Measurements from ENCODE around the gene LMOD2. TPM values are rescaled to one million over a fixed set of nuclear protein-coding genes. Genes with fewer than 3 reads are reported as not detected.
"Not testable (repeated sequence)": the region's sequence is repeated elsewhere in the genome, so short reads cannot be mapped to it uniquely, and the experiment has no call there.

Gene LMOD2
- total RNA-seq, 4 donors from 2014 or later = not detected

DNA sequence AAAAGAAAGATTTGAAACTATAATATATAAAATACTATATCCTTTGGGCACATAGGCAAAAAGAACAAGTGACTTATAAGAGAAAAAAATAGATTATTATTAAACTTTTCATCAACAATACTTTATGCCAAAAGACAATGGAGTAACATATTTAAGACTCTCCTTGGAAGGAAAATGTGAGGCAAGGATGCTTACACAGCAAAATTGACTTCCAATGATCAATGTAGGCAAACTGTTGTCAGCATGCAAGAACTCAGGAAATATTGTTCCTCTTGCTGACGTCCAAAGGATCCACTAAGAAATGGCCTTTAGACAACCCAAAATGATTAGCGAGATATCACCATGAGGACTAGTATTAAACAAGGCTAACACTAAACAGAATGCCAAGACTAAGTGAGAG is 22.9 kb upstream of the LMOD2 start:
- no peak overlapping the region for H3K27ac ChIP-seq
- H3K4me1 ChIP-seq = no peaks in the 10 kb centered on the region
- no peak for DNase-seq (ENCODE audit: low spot score in 2 of 2)
- no peak overlapping the region for H3K4me3 ChIP-seq
- H3K27me3 ChIP-seq = no peaks in the 10 kb centered on the region
- WGBS = 92% methylated on average over 2 of the region's 2 CpGs
- H3K9me3 ChIP-seq = no peaks in the 10 kb centered on the region
- TF ChIP-seq EP300 (IDR thresholded peaks at IDR 0.05) (no peak), POLR2AphosphoS5 (IDR thresholded peaks at IDR 0.05) (no peak), POLR2A (IDR thresholded peaks at IDR 0.05) (no peak)
- TF ChIP-seq, protein P1, sequence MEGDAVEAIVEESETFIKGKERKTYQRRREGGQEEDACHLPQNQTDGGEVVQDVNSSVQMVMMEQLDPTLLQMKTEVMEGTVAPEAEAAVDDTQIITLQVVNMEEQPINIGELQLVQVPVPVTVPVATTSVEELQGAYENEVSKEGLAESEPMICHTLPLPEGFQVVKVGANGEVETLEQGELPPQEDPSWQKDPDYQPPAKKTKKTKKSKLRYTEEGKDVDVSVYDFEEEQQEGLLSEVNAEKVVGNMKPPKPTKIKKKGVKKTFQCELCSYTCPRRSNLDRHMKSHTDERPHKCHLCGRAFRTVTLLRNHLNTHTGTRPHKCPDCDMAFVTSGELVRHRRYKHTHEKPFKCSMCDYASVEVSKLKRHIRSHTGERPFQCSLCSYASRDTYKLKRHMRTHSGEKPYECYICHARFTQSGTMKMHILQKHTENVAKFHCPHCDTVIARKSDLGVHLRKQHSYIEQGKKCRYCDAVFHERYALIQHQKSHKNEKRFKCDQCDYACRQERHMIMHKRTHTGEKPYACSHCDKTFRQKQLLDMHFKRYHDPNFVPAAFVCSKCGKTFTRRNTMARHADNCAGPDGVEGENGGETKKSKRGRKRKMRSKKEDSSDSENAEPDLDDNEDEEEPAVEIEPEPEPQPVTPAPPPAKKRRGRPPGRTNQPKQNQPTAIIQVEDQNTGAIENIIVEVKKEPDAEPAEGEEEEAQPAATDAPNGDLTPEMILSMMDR (IDR thresholded peaks at IDR 0.05) = no peak
- H3K36me3 ChIP-seq = no peaks in the 10 kb centered on the region

DNA sequence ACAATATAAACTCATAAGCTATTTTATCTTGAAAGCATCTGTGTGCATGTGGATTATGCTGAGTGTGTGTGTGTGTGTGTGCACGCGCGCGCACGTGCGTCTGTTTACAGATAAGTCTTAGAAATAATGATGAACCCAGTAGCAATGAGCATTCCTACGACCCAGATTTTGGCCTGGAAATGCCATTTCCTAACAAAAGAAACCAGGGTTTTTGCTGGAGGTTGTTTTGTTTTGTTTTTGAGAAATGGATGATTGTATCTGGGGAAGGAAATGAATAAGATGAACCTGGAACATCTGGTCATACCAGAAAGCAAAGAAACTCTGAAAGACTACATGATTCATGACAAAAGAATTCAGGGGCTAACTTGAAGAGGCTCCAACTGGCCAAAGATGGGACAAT is 22.1 kb upstream of the LMOD2 start:
- no peak for DNase-seq (ENCODE audit: low spot score in 2 of 2)
- WGBS = 73% methylated on average over 7 of the region's 7 CpGs
- Histone ChIP-seq H3K27me3 (no peaks in the 10 kb centered on the region), H3K9me3 (no peaks in the 10 kb centered on the region), H3K27ac (no peak overlapping the region), H3K36me3 (no peaks in the 10 kb centered on the region), H3K4me3 (no peak overlapping the region), H3K4me1 (no peaks in the 10 kb centered on the region)
- TF ChIP-seq POLR2AphosphoS5 (IDR thresholded peaks at IDR 0.05) = no peak
- no peak for TF ChIP-seq EP300 (IDR thresholded peaks at IDR 0.05)
- TF ChIP-seq, protein P1 (IDR thresholded peaks at IDR 0.05) = no peak
- no peak for TF ChIP-seq POLR2A (IDR thresholded peaks at IDR 0.05)

- H3K9me3 ChIP-seq; H3K4me1 ChIP-seq; H3K36me3 ChIP-seq; H3K27ac ChIP-seq; H3K4me3 ChIP-seq; H3K27me3 ChIP-seq; DNase-seq (ENCODE audit: low spot score in 2 of 2): not testable (repeated sequence)
- 80% methylated on average over 2 of the region's 2 CpGs for WGBS
These were observed 21.6 kb upstream of the LMOD2 start for GRCh38 chr7:123634011-123634573.

DNA sequence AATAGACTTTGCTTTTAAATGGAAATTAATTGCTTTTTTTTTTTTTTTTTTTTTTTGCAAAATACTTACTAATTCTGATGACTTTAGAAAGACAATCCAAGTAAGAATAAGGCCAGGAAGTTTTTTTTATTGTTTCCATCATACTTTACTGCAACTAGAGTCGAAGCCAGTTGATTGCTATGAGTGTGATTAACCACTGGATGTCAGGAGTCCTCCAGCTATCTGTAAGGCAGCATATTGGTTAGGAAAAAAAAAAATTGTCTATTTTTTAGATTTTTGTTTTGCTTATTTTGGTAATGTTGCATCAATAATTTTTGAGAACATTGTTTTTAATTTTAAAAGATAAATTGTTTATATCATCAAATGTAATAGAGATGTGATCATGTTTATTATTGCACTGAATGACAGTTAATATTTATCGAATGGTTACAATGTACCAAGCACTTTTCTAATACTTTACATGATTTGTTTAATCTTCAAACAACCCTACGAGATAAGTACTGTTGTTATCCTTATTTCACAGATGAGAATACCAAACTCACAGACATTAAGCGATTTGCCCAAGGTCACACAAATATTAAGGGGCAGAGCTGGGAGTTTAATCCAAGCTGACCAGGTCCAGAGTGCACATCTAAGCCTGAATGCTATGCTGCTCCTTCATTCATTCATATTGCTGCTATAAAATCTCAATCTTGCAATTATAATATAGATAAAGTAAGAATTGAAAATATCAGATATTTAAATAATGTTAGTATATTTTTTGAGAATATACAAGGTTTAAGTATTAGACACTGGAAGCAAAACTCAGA is 19.9 kb upstream of the LMOD2 start:
- WGBS = 57% methylated on average over 4 of the region's 4 CpGs
- no peak for DNase-seq (ENCODE audit: low spot score in 2 of 2)
- Histone ChIP-seq H3K27ac (no peak overlapping the region), H3K27me3 (no peaks in the 10 kb centered on the region), H3K4me1 (no peaks in the 10 kb centered on the region), H3K4me3 (no peak overlapping the region), H3K36me3 (no peaks in the 10 kb centered on the region), H3K9me3 (no peaks in the 10 kb centered on the region)
- TF ChIP-seq POLR2AphosphoS5 (IDR thresholded peaks at IDR 0.05) (no peak), POLR2A (IDR thresholded peaks at IDR 0.05) (no peak), EP300 (IDR thresholded peaks at IDR 0.05) (no peak)
- TF ChIP-seq, protein P1 (IDR thresholded peaks at IDR 0.05) = peak; percentile 32 to 35

- H3K27ac ChIP-seq = no peak overlapping the region
- WGBS = 41% methylated on average over 3 of the region's 3 CpGs
These were observed 18.5 kb upstream of the LMOD2 start for GRCh38 chr7:123637203-123637602.

More at GRCh38 chr7:123637203-123637602, 18.5 kb upstream of the LMOD2 start:
- no peaks in the 10 kb centered on the region for H3K9me3 ChIP-seq
- H3K36me3 ChIP-seq = no peaks in the 10 kb centered on the region
- H3K4me3 ChIP-seq = no peak overlapping the region
- no peaks in the 10 kb centered on the region for H3K4me1 ChIP-seq
- H3K27me3 ChIP-seq = no peaks in the 10 kb centered on the region
- TF ChIP-seq EP300 (IDR thresholded peaks at IDR 0.05) (no peak), POLR2AphosphoS5 (IDR thresholded peaks at IDR 0.05) (no peak), POLR2A (IDR thresholded peaks at IDR 0.05) (no peak)
- TF ChIP-seq, protein P1 (IDR thresholded peaks at IDR 0.05) = no peak
- DNase-seq (ENCODE audit: low spot score in 2 of 2) = no peak
